CD4-positive, alpha-beta T cell treated with Interleukin-21 for 1 hour (primary cell): ENCODE results near the gene PSMC4.
"Not testable (repeated sequence)": the region's sequence is repeated elsewhere in the genome, so short reads cannot be mapped to it uniquely, and the experiment has no call there.

ENCODE experiments used
- DNase-seq: peaks from one replicate; pipeline ENCODE4 v3.0.0-alpha.2; 2020

Gene PSMC4

GRCh38 chr19:39949026-39949747 lies 21.8 kb upstream of the PSMC4 start:
- no peak for DNase-seq

- DNase-seq: no peak
Measured at GRCh38 chr19:39951065-39951650, 19.8 kb upstream of the PSMC4 start.

- no peak for DNase-seq
Measured at GRCh38 chr19:39951686-39952085, 19.3 kb upstream of the PSMC4 start.

- DNase-seq: no peak
Measured at GRCh38 chr19:39953915-39954314, 17.1 kb upstream of the PSMC4 start.

- not testable (repeated sequence) for DNase-seq
Measured at GRCh38 chr19:39957886-39958285, 13.1 kb upstream of the PSMC4 start.

GRCh38 chr19:39958942-39959341 lies 12.0 kb upstream of the PSMC4 start:
- DNase-seq: not testable (repeated sequence)

GRCh38 chr19:39959407-39959806 lies 11.6 kb upstream of the PSMC4 start:
- DNase-seq: not testable (repeated sequence)

GRCh38 chr19:39963898-39964297 lies 7.1 kb upstream of the PSMC4 start:
- no peak for DNase-seq

- DNase-seq: no peak
Measured at GRCh38 chr19:39966617-39967016, 4.3 kb upstream of the PSMC4 start.

GRCh38 chr19:39967561-39967960 lies 3.4 kb upstream of the PSMC4 start:
- no peak for DNase-seq

- no peak for DNase-seq
Measured at GRCh38 chr19:39968789-39969188, 2.2 kb upstream of the PSMC4 start.

GRCh38 chr19:39969266-39969665 lies 1.7 kb upstream of the PSMC4 start:
- DNase-seq: no peak

GRCh38 chr19:39969681-39970424 lies 1.1 kb upstream of the PSMC4 start:
- DNase-seq: peak; percentile 45

- no peak for DNase-seq
Measured at GRCh38 chr19:39970425-39970674, 615 bp upstream of the PSMC4 start.

GRCh38 chr19:39971380-39972035 lies 543 bp downstream of the PSMC4 start:
- DNase-seq: no peak

- no peak for DNase-seq
Measured at GRCh38 chr19:39974377-39975155, 3.6 kb downstream of the PSMC4 start.

- no peak for DNase-seq
Measured at GRCh38 chr19:39982883-39983282, 11.9 kb downstream of the PSMC4 start.

- no peak for DNase-seq
Measured at GRCh38 chr19:39983695-39984300, 12.8 kb downstream of the PSMC4 start.

- no peak for DNase-seq
Measured at GRCh38 chr19:39986643-39987042, 15.7 kb downstream of the PSMC4 start.

GRCh38 chr19:39987167-39987566 lies 16.2 kb downstream of the PSMC4 start:
- DNase-seq: no peak

GRCh38 chr19:39987596-39987995 lies 16.6 kb downstream of the PSMC4 start:
- DNase-seq: no peak

- DNase-seq: no peak
Measured at GRCh38 chr19:39993605-39994004, 22.6 kb downstream of the PSMC4 start.

- DNase-seq: no peak
Measured at GRCh38 chr19:39994361-39994760, 23.4 kb downstream of the PSMC4 start.
